ENCODE data around the gene LYRM2. TPM values are rescaled to one million over a fixed set of nuclear protein-coding genes. Genes with fewer than 3 reads are reported as not detected.

Gene LYRM2
- total RNA-seq, 1 experiment from 2014 or later, result 26.3 TPM

- intact Hi-C loops (cut with micrococcal nuclease), result no loop called here
- ChIA-PET POLR2A (no interaction called here), CTCF (no interaction called here), RAD21 (ENCODE audit: low non-redundant PET in 1 of 2, low total read pairs in 2 of 2, uncharacterized antibody in 2 of 2, unreplicated experiment in 2 of 2) (no interaction called here)
- BruUV-seq (replicated peaks), result no TSS peak
- Histone ChIP-seq H3K9me2 (ENCODE audit: insufficient read depth) (no peaks in the 10 kb centered on the region), H3K4me3 (replicated peaks in 1 of 2; ENCODE audit: low read depth in 1 of 2, low read length in 2 of 2) (no peak overlapping the region), H3K27me3 (ENCODE audit: insufficient read depth, low read length) (no peaks in the 10 kb centered on the region), H3K4me1 (ENCODE audit: control insufficient read depth in 1 of 2, insufficient read depth in 2 of 2, low read length in 2 of 2) (no peaks in the 10 kb centered on the region), H3K36me3 (ENCODE audit: control insufficient read depth in 1 of 2, insufficient read depth in 2 of 2, low read length in 2 of 2) (no peaks in the 10 kb centered on the region), H4K20me1 (ENCODE audit: insufficient read depth) (no peaks in the 10 kb centered on the region), H2AFZ (ENCODE audit: low read depth, low read length, poor library complexity, severe bottlenecking) (no peak overlapping the region), H3K4me2 (ENCODE audit: low read length) (no peak overlapping the region), H3K79me2 (ENCODE audit: insufficient read depth, low read length) (no peaks in the 10 kb centered on the region), H3K9me3 (ENCODE audit: control insufficient read depth in 1 of 2, insufficient read depth in 1 of 2, low read depth in 1 of 2, low read length in 2 of 2) (no peaks in the 10 kb centered on the region), H3K9ac (ENCODE audit: low read length) (no peak overlapping the region), H3K27ac (ENCODE audit: low read depth, low read length) (no peak overlapping the region)
- DNase-seq (ENCODE audit: low read depth, low spot score) (no peak), ATAC-seq (no peak)
- no peak for TF ChIP-seq POLR2A (IDR thresholded peaks at IDR 0.05; ENCODE audit: borderline replicate concordance, extremely low read depth, insufficient read depth, insufficient read length)
- no peak for TF ChIP-seq EZH2phosphoT487 (IDR thresholded peaks at IDR 0.05; ENCODE audit: borderline replicate concordance)
- no peak for TF ChIP-seq CBX3 (IDR thresholded peaks at IDR 0.05; ENCODE audit: low read depth)
- TF ChIP-seq JUND (IDR thresholded peaks at IDR 0.05), result no peak
- TF ChIP-seq EZH2 (IDR thresholded peaks at IDR 0.05), result no peak
- no peak for TF ChIP-seq CEBPB (IDR thresholded peaks at IDR 0.05; ENCODE audit: low read depth)
- TF ChIP-seq ZFX (IDR thresholded peaks at IDR 0.05), result no peak
- no peak for TF ChIP-seq POLR2AphosphoS5 (IDR thresholded peaks at IDR 0.05; ENCODE audit: low read depth, low read length)
- no peak for TF ChIP-seq SRF (IDR thresholded peaks at IDR 0.05; ENCODE audit: low read depth)
Measured at GRCh38 chr6:89528866-89529265, 109.7 kb downstream of the LYRM2 start.

GRCh38 chr6:89527634-89528033, 110.9 kb downstream of the LYRM2 start:
- H3K4me3 ChIP-seq (replicated peaks in 1 of 2; ENCODE audit: low read depth in 1 of 2, low read length in 2 of 2), result no peak overlapping the region
- no peak for TF ChIP-seq EZH2 (IDR thresholded peaks at IDR 0.05)
- TF ChIP-seq ZFX (IDR thresholded peaks at IDR 0.05), result no peak
- no peak for TF ChIP-seq SIN3A (IDR thresholded peaks at IDR 0.05; ENCODE audit: low read depth)
- no peak for TF ChIP-seq CTCF (IDR thresholded peaks at IDR 0.05 in 2 of 3, conservative IDR thresholded peaks at IDR 0.05 in 1 of 3; ENCODE audit: borderline replicate concordance in 1 of 3, insufficient read depth in 1 of 3, low read depth in 2 of 3, low read length in 2 of 3)
- no peak for TF ChIP-seq POLR2AphosphoS5 (IDR thresholded peaks at IDR 0.05; ENCODE audit: low read depth, low read length)
- TF ChIP-seq SRF (IDR thresholded peaks at IDR 0.05; ENCODE audit: low read depth), result no peak
- H3K36me3 ChIP-seq (ENCODE audit: control insufficient read depth in 1 of 2, insufficient read depth in 2 of 2, low read length in 2 of 2), result no peaks in the 10 kb centered on the region
- intact Hi-C loops (cut with micrococcal nuclease), result no loop called here
- RAD21 ChIA-PET (ENCODE audit: low non-redundant PET in 1 of 2, low total read pairs in 2 of 2, uncharacterized antibody in 2 of 2, unreplicated experiment in 2 of 2), result no interaction called here
- no peaks in the 10 kb centered on the region for H3K4me1 ChIP-seq (ENCODE audit: control insufficient read depth in 1 of 2, insufficient read depth in 2 of 2, low read length in 2 of 2)
- no peak overlapping the region for H2AFZ ChIP-seq (ENCODE audit: low read depth, low read length, poor library complexity, severe bottlenecking)
- DNase-seq (ENCODE audit: low read depth, low spot score) (peak; percentile 3), ATAC-seq (no peak)
- POLR2A ChIA-PET, result no interaction called here
- H3K9me2 ChIP-seq (ENCODE audit: insufficient read depth), result no peaks in the 10 kb centered on the region
- H3K9ac ChIP-seq (ENCODE audit: low read length), result no peak overlapping the region
- no peak overlapping the region for H3K4me2 ChIP-seq (ENCODE audit: low read length)
- BruUV-seq (replicated peaks), result no TSS peak
- no peaks in the 10 kb centered on the region for H3K9me3 ChIP-seq (ENCODE audit: control insufficient read depth in 1 of 2, insufficient read depth in 1 of 2, low read depth in 1 of 2, low read length in 2 of 2)
- H3K79me2 ChIP-seq (ENCODE audit: insufficient read depth, low read length), result no peaks in the 10 kb centered on the region
- no peak overlapping the region for H3K27ac ChIP-seq (ENCODE audit: low read depth, low read length)
- H4K20me1 ChIP-seq (ENCODE audit: insufficient read depth), result no peaks in the 10 kb centered on the region
- H3K27me3 ChIP-seq (ENCODE audit: insufficient read depth, low read length), result no peaks in the 10 kb centered on the region
- CTCF ChIA-PET, result no interaction called here

Measured in HCT116 (cell line).